Loucy (cell line): ENCODE measurements around the gene MYOM3.

Experiments used
- H2AFZ ChIP-seq: fragments of 200-600 bp; sonication (generic); 2 replicates; pipeline ENCODE4 v1.6.0; 2016; ENCODE audit warnings: antibody characterized with exemption, mild to moderate bottlenecking, low read length, moderate library complexity
- H3F3A ChIP-seq: fragments of 200-600 bp; 2 replicates; pipeline ENCODE4 v1.6.0; 2016; ENCODE audit warnings: antibody characterized with exemption, low read depth, mild to moderate bottlenecking
- H3K27me3 ChIP-seq: fragments of 200-600 bp; sonication (generic); 2 replicates; pipeline ENCODE4 v1.6.1; 2014; ENCODE audit warnings: low read length, mild to moderate bottlenecking; ENCODE audit not compliant: insufficient read depth, poor library complexity, severe bottlenecking
- H3K36me3 ChIP-seq: fragments of 200-600 bp; sonication (generic); 2 replicates; pipeline ENCODE4 v1.6.1; 2016; ENCODE audit warnings: low read length; ENCODE audit not compliant: insufficient read depth
- H3K4me1 ChIP-seq: fragments of 200-600 bp; sonication (generic); 2 replicates; pipeline ENCODE4 v1.5.1; 2014; ENCODE audit warnings: low read length, mild to moderate bottlenecking; ENCODE audit not compliant: insufficient read depth, poor library complexity, severe bottlenecking
- H3K4me2 ChIP-seq: fragments of 200-600 bp; sonication (generic); 2 replicates; pipeline ENCODE4 v1.6.0; 2014; ENCODE audit warnings: antibody characterized with exemption, low read length, low read depth, mild to moderate bottlenecking; ENCODE audit not compliant: poor library complexity, severe bottlenecking
- H3K4me3 ChIP-seq: fragments of 200-600 bp; sonication (generic); 2 replicates; pipeline ENCODE4 v1.5.1; 2014; ENCODE audit warnings: low read length, mild to moderate bottlenecking, mixed read lengths; ENCODE audit not compliant: poor library complexity, severe bottlenecking
- H3K79me2 ChIP-seq: fragments of 200-600 bp; sonication (generic); 2 replicates; pipeline ENCODE4 v1.6.1; 2014; ENCODE audit warnings: low read length; ENCODE audit not compliant: insufficient read depth
- H3K9ac ChIP-seq: fragments of 200-600 bp; sonication (generic); 2 replicates; pipeline ENCODE4 v1.6.0; 2014; ENCODE audit warnings: mild to moderate bottlenecking, low read depth, low read length, moderate library complexity; ENCODE audit not compliant: poor library complexity, severe bottlenecking
- H3K9me2 ChIP-seq: fragments of 200-600 bp; sonication (generic); replicated peaks from 2 replicates; pipeline ENCODE4 v1.6.1; 2016; ENCODE audit warnings: low read depth, low read length, mixed read lengths
- H3K9me3 ChIP-seq: fragments of 200-600 bp; sonication (generic); 2 replicates; pipeline ENCODE4 v1.6.1; 2014; ENCODE audit warnings: mild to moderate bottlenecking, antibody characterized with exemption, low read length, low read depth; ENCODE audit not compliant: insufficient read depth
- H4K20me1 ChIP-seq: fragments of 200-600 bp; sonication (generic); 2 replicates; pipeline ENCODE4 v1.6.0; 2014; ENCODE audit warnings: antibody characterized with exemption, low read length, mild to moderate bottlenecking; ENCODE audit not compliant: insufficient read depth, poor library complexity, severe bottlenecking
- CTCF ChIP-seq: fragments of 200-600 bp; sonication (generic); conservative IDR thresholded peaks from 2 replicates; pipeline ENCODE4 v1.5.1; 2014; ENCODE audit warnings: mild to moderate bottlenecking, antibody characterized with exemption, low read length
- EZH2phosphoT487 ChIP-seq: fragments of 200-600 bp; IDR thresholded peaks from 2 replicates; pipeline ENCODE4 v1.6.1; 2018; ENCODE audit warnings: antibody characterized with exemption, mild to moderate bottlenecking, moderate library complexity, borderline replicate concordance

The MYOM3 gene

GRCh38 chr1:24127134-24127800, 15.3 kb upstream of the MYOM3 start:
- Histone ChIP-seq H3K27me3 (no peaks in the 10 kb centered on the region), H3K4me2 (no peak overlapping the region)
- no peak for TF ChIP-seq CTCF
- no peak for TF ChIP-seq EZH2phosphoT487

GRCh38 chr1:24126672-24127023, 14.7 kb upstream of the MYOM3 start:
- no peaks in the 10 kb centered on the region for H3K4me1 ChIP-seq
- H3K9ac ChIP-seq: no peak overlapping the region
- H3K9me3 ChIP-seq: peaks cover 9% of the 10 kb centered on the region; the same call in 1 of the 2 replicates
- H2AFZ ChIP-seq: no peak overlapping the region
- no peaks in the 10 kb centered on the region for H3K36me3 ChIP-seq
- no peak overlapping the region for H3K4me3 ChIP-seq
- H3K9me2 ChIP-seq: no peaks in the 10 kb centered on the region
- no peaks in the 10 kb centered on the region for H3K27me3 ChIP-seq
- H3F3A ChIP-seq: no peaks in the 10 kb centered on the region
- H3K79me2 ChIP-seq: no peaks in the 10 kb centered on the region
- no peak overlapping the region for H3K4me2 ChIP-seq
- no peaks in the 10 kb centered on the region for H4K20me1 ChIP-seq
- TF ChIP-seq EZH2phosphoT487 (no peak), CTCF (no peak)

More at GRCh38 chr1:24127134-24127800, 15.3 kb upstream of the MYOM3 start:
- no peaks in the 10 kb centered on the region for H3K79me2 ChIP-seq
- H2AFZ ChIP-seq: no peak overlapping the region
- H3K4me1 ChIP-seq: no peaks in the 10 kb centered on the region
- H3K4me3 ChIP-seq: no peak overlapping the region
- H3F3A ChIP-seq: no peaks in the 10 kb centered on the region
- peaks cover 9% of the 10 kb centered on the region; the same call in 1 of the 2 replicates for H3K9me3 ChIP-seq
- no peaks in the 10 kb centered on the region for H3K36me3 ChIP-seq
- H3K9ac ChIP-seq: no peak overlapping the region
- no peaks in the 10 kb centered on the region for H3K9me2 ChIP-seq
- H4K20me1 ChIP-seq: no peaks in the 10 kb centered on the region

- no peak overlapping the region for H3K9ac ChIP-seq
- no peaks in the 10 kb centered on the region for H3K27me3 ChIP-seq
- no peaks in the 10 kb centered on the region for H4K20me1 ChIP-seq
- H3K36me3 ChIP-seq: no peaks in the 10 kb centered on the region
- TF ChIP-seq CTCF: no peak
- no peak for TF ChIP-seq EZH2phosphoT487
- no peaks in the 10 kb centered on the region for H3K9me2 ChIP-seq
- no peak overlapping the region for H3K4me2 ChIP-seq
- no peaks in the 10 kb centered on the region for H3K4me1 ChIP-seq
- no peaks in the 10 kb centered on the region for H3F3A ChIP-seq
- peaks cover 9% of the 10 kb centered on the region; the same call in 1 of the 2 replicates for H3K9me3 ChIP-seq
- H2AFZ ChIP-seq: no peak overlapping the region
- no peaks in the 10 kb centered on the region for H3K79me2 ChIP-seq
- H3K4me3 ChIP-seq: no peak overlapping the region
Measured at GRCh38 chr1:24126018-24126671, 14.2 kb upstream of the MYOM3 start.
